Loucy (cell line): Measurements from ENCODE around the gene FBLN2.

Experiments
- H2AFZ ChIP-seq: fragments of 200-600 bp; sonication (generic); 2 replicates; pipeline ENCODE4 v1.6.0; 2016; ENCODE audit warnings: antibody characterized with exemption, mild to moderate bottlenecking, low read length, moderate library complexity
- H3F3A ChIP-seq: fragments of 200-600 bp; 2 replicates; pipeline ENCODE4 v1.6.0; 2016; ENCODE audit warnings: antibody characterized with exemption, low read depth, mild to moderate bottlenecking
- H3K27me3 ChIP-seq: fragments of 200-600 bp; sonication (generic); 2 replicates; pipeline ENCODE4 v1.6.1; 2014; ENCODE audit warnings: low read length, mild to moderate bottlenecking; ENCODE audit not compliant: insufficient read depth, poor library complexity, severe bottlenecking
- H3K36me3 ChIP-seq: fragments of 200-600 bp; sonication (generic); 2 replicates; pipeline ENCODE4 v1.6.1; 2016; ENCODE audit warnings: low read length; ENCODE audit not compliant: insufficient read depth
- H3K4me1 ChIP-seq: fragments of 200-600 bp; sonication (generic); 2 replicates; pipeline ENCODE4 v1.5.1; 2014; ENCODE audit warnings: low read length, mild to moderate bottlenecking; ENCODE audit not compliant: insufficient read depth, poor library complexity, severe bottlenecking
- H3K4me2 ChIP-seq: fragments of 200-600 bp; sonication (generic); 2 replicates; pipeline ENCODE4 v1.6.0; 2014; ENCODE audit warnings: antibody characterized with exemption, low read length, low read depth, mild to moderate bottlenecking; ENCODE audit not compliant: poor library complexity, severe bottlenecking
- H3K4me3 ChIP-seq: fragments of 200-600 bp; sonication (generic); 2 replicates; pipeline ENCODE4 v1.5.1; 2014; ENCODE audit warnings: low read length, mild to moderate bottlenecking, mixed read lengths; ENCODE audit not compliant: poor library complexity, severe bottlenecking
- H3K79me2 ChIP-seq: fragments of 200-600 bp; sonication (generic); 2 replicates; pipeline ENCODE4 v1.6.1; 2014; ENCODE audit warnings: low read length; ENCODE audit not compliant: insufficient read depth
- H3K9ac ChIP-seq: fragments of 200-600 bp; sonication (generic); 2 replicates; pipeline ENCODE4 v1.6.0; 2014; ENCODE audit warnings: mild to moderate bottlenecking, low read depth, low read length, moderate library complexity; ENCODE audit not compliant: poor library complexity, severe bottlenecking
- H3K9me2 ChIP-seq: fragments of 200-600 bp; sonication (generic); replicated peaks from 2 replicates; pipeline ENCODE4 v1.6.1; 2016; ENCODE audit warnings: low read depth, low read length, mixed read lengths
- H3K9me3 ChIP-seq: fragments of 200-600 bp; sonication (generic); 2 replicates; pipeline ENCODE4 v1.6.1; 2014; ENCODE audit warnings: mild to moderate bottlenecking, antibody characterized with exemption, low read length, low read depth; ENCODE audit not compliant: insufficient read depth
- H4K20me1 ChIP-seq: fragments of 200-600 bp; sonication (generic); 2 replicates; pipeline ENCODE4 v1.6.0; 2014; ENCODE audit warnings: antibody characterized with exemption, low read length, mild to moderate bottlenecking; ENCODE audit not compliant: insufficient read depth, poor library complexity, severe bottlenecking
- CTCF ChIP-seq: fragments of 200-600 bp; sonication (generic); conservative IDR thresholded peaks from 2 replicates; pipeline ENCODE4 v1.5.1; 2014; ENCODE audit warnings: mild to moderate bottlenecking, antibody characterized with exemption, low read length
- EZH2phosphoT487 ChIP-seq: fragments of 200-600 bp; IDR thresholded peaks from 2 replicates; pipeline ENCODE4 v1.6.1; 2018; ENCODE audit warnings: antibody characterized with exemption, mild to moderate bottlenecking, moderate library complexity, borderline replicate concordance

FBLN2 gene

GRCh38 chr3:13629644-13630043, 80.7 kb downstream of the FBLN2 start:
- TF ChIP-seq EZH2phosphoT487 (no peak), CTCF (no peak)
- Histone ChIP-seq H3K79me2 (no peaks in the 10 kb centered on the region), H3K9me2 (no peaks in the 10 kb centered on the region), H3K4me3 (no peak overlapping the region), H4K20me1 (no peaks in the 10 kb centered on the region), H3K9me3 (no peaks in the 10 kb centered on the region), H3K9ac (no peak overlapping the region), H3F3A (no peaks in the 10 kb centered on the region), H3K4me2 (no peak overlapping the region), H2AFZ (no peak overlapping the region), H3K27me3 (no peaks in the 10 kb centered on the region), H3K36me3 (no peaks in the 10 kb centered on the region), H3K4me1 (no peaks in the 10 kb centered on the region)

- H3K9me3 ChIP-seq, result no peaks in the 10 kb centered on the region
- H3K4me3 ChIP-seq, result no peak overlapping the region
- TF ChIP-seq EZH2phosphoT487, result no peak
- TF ChIP-seq CTCF, result no peak
- no peaks in the 10 kb centered on the region for H4K20me1 ChIP-seq
- H2AFZ ChIP-seq, result no peak overlapping the region
- no peaks in the 10 kb centered on the region for H3K4me1 ChIP-seq
- H3K27me3 ChIP-seq, result no peaks in the 10 kb centered on the region
- H3K4me2 ChIP-seq, result no peak overlapping the region
- H3K36me3 ChIP-seq, result no peaks in the 10 kb centered on the region
- H3K9me2 ChIP-seq, result no peaks in the 10 kb centered on the region
- no peak overlapping the region for H3K9ac ChIP-seq
- H3F3A ChIP-seq, result no peaks in the 10 kb centered on the region
- H3K79me2 ChIP-seq, result no peaks in the 10 kb centered on the region
These were observed 82.3 kb downstream of the FBLN2 start for GRCh38 chr3:13631256-13631655.

GRCh38 chr3:13633176-13633575, 84.3 kb downstream of the FBLN2 start:
- Histone ChIP-seq H3K36me3 (no peaks in the 10 kb centered on the region), H4K20me1 (no peaks in the 10 kb centered on the region), H3F3A (no peaks in the 10 kb centered on the region), H3K9me3 (no peaks in the 10 kb centered on the region), H3K4me3 (no peak overlapping the region), H3K9ac (no peak overlapping the region), H3K79me2 (no peaks in the 10 kb centered on the region), H3K27me3 (no peaks in the 10 kb centered on the region), H2AFZ (no peak overlapping the region), H3K4me1 (no peaks in the 10 kb centered on the region), H3K4me2 (no peak overlapping the region), H3K9me2 (no peaks in the 10 kb centered on the region)
- TF ChIP-seq EZH2phosphoT487 (no peak), CTCF (no peak)
